ENCODE results near the gene DVL1.
A peak's percentile ranks its signal among the peaks of the same experiment; 100 is the strongest.
"Not testable (repeated sequence)": the region's sequence is repeated elsewhere in the genome, so short reads cannot be mapped to it uniquely, and the experiment has no call there.

DVL1 gene

GRCh38 chr1:1373051-1373814 is 24.0 kb upstream of the DVL1 start:
- no peak for DNase-seq

- DNase-seq, result peak; percentile 23
Observed at GRCh38 chr1:1371746-1372711, 22.8 kb upstream of the DVL1 start.

GRCh38 chr1:1371364-1371745 is 22.1 kb upstream of the DVL1 start:
- no peak for DNase-seq

GRCh38 chr1:1370771-1371300 is 21.6 kb upstream of the DVL1 start:
- DNase-seq, result no peak

GRCh38 chr1:1370094-1370493 is 20.9 kb upstream of the DVL1 start:
- DNase-seq, result not testable (repeated sequence)

GRCh38 chr1:1367315-1367714 is 18.1 kb upstream of the DVL1 start:
- no peak for DNase-seq

- no peak for DNase-seq
Observed at GRCh38 chr1:1366699-1367066, 17.5 kb upstream of the DVL1 start.

GRCh38 chr1:1365875-1366698 is 16.9 kb upstream of the DVL1 start:
- DNase-seq, result no peak

GRCh38 chr1:1364266-1364665 is 15.0 kb upstream of the DVL1 start:
- DNase-seq, result no peak

GRCh38 chr1:1361982-1362423 is 12.8 kb upstream of the DVL1 start:
- DNase-seq, result no peak

- no peak for DNase-seq
Observed at GRCh38 chr1:1361233-1361981, 12.2 kb upstream of the DVL1 start.

- DNase-seq, result no peak
Observed at GRCh38 chr1:1360506-1361169, 11.4 kb upstream of the DVL1 start.

- DNase-seq, result no peak
Observed at GRCh38 chr1:1359664-1360468, 10.6 kb upstream of the DVL1 start.

- no peak for DNase-seq
Observed at GRCh38 chr1:1359308-1359663, 10.1 kb upstream of the DVL1 start.

GRCh38 chr1:1358433-1359271 is 9.4 kb upstream of the DVL1 start, which contains the start of gene MXRA8:
MXRA8 (minus strand) TSS chr1:1358555; CDS start chr1:1358504, 51 bp downstream.
- no peak for DNase-seq

GRCh38 chr1:1357871-1358432 is 8.7 kb upstream of the DVL1 start:
- no peak for DNase-seq

GRCh38 chr1:1356796-1357401 is 7.7 kb upstream of the DVL1 start:
- no peak for DNase-seq

- DNase-seq, result no peak
Observed at GRCh38 chr1:1356166-1356795, 7.1 kb upstream of the DVL1 start.
